OCI-LY1 (cell line): Measurements from ENCODE around the gene GNPTG.
A peak's percentile ranks its signal among the peaks of the same experiment; 100 is the strongest.

ENCODE experiments used
- H2AFZ ChIP-seq: fragments of 200-600 bp; sonication (generic), shearing (Covaris generic); 2 replicates; pipeline ENCODE4 v1.6.0; 2014; ENCODE audit warnings: antibody characterized with exemption, mild to moderate bottlenecking, low read length
- H3F3A ChIP-seq: fragments of 200-600 bp; sonication (generic), shearing (Covaris generic); 2 replicates; pipeline ENCODE4 v1.6.0; 2014; ENCODE audit warnings: mild to moderate bottlenecking, antibody characterized with exemption, low read length, moderate library complexity; ENCODE audit not compliant: insufficient read depth
- H3K27ac ChIP-seq: fragments of 200-600 bp; sonication (generic); 2 replicates; pipeline ENCODE4 v1.5.1; 2014; ENCODE audit warnings: low read length, mixed run types, mild to moderate bottlenecking, low read depth; ENCODE audit not compliant: poor library complexity, severe bottlenecking
- H3K27me3 ChIP-seq: fragments of 200-600 bp; sonication (generic); 2 replicates; pipeline ENCODE4 v1.6.0; 2014; ENCODE audit warnings: antibody characterized with exemption, mild to moderate bottlenecking, low read length, moderate library complexity; ENCODE audit not compliant: insufficient read depth
- H3K36me3 ChIP-seq: fragments of 200-600 bp; sonication (generic); 2 replicates; pipeline ENCODE4 v1.6.1; 2014; ENCODE audit warnings: mild to moderate bottlenecking, antibody characterized with exemption, low read length, moderate library complexity, mixed read lengths; ENCODE audit not compliant: insufficient read depth
- H3K4me1 ChIP-seq: fragments of 200-600 bp; sonication (generic); 2 replicates; pipeline ENCODE4 v1.5.1; 2014; ENCODE audit warnings: mild to moderate bottlenecking, low read length, moderate library complexity; ENCODE audit not compliant: insufficient read depth, severe bottlenecking
- H3K4me2 ChIP-seq: fragments of 200-600 bp; sonication (generic), shearing (Covaris generic); 2 replicates; pipeline ENCODE4 v1.6.1; 2014; ENCODE audit warnings: low read length
- H3K4me3 ChIP-seq: fragments of 200-600 bp; sonication (generic); 2 replicates; pipeline ENCODE4 v1.5.1; 2014; ENCODE audit warnings: low read length, low read depth, mild to moderate bottlenecking, mixed read lengths; ENCODE audit not compliant: poor library complexity, severe bottlenecking
- H3K79me2 ChIP-seq: fragments of 200-600 bp; shearing (Covaris generic); 2 replicates; pipeline ENCODE4 v1.6.1; 2016; ENCODE audit warnings: mixed run types, low read length, mixed read lengths; ENCODE audit not compliant: insufficient read depth
- H3K9ac ChIP-seq: fragments of 200-600 bp; sonication (generic), shearing (Covaris generic); 2 replicates; pipeline ENCODE4 v1.6.1; 2014; ENCODE audit warnings: mild to moderate bottlenecking, low read length, mixed read lengths
- H3K9me2 ChIP-seq: fragments of 200-600 bp; sonication (generic), shearing (Covaris generic); 2 replicates; pipeline ENCODE4 v1.6.1; 2014; ENCODE audit warnings: low read depth, mild to moderate bottlenecking, low read length, mixed read lengths
- H3K9me3 ChIP-seq: fragments of 200-600 bp; shearing (Covaris generic); 2 replicates; pipeline ENCODE4 v1.6.1; 2014; ENCODE audit warnings: low read length, mixed read lengths
- H4K20me1 ChIP-seq: fragments of 200-600 bp; sonication (generic), shearing (Covaris generic); 2 replicates; pipeline ENCODE4 v1.6.0; 2016; ENCODE audit warnings: mild to moderate bottlenecking, low read length; ENCODE audit not compliant: insufficient read depth
- CTCF ChIP-seq: fragments of 200-600 bp; sonication (generic), shearing (Covaris generic); IDR thresholded peaks from 2 replicates; pipeline ENCODE4 v1.5.1; 2017; ENCODE audit warnings: mild to moderate bottlenecking, antibody characterized with exemption, low read length, moderate library complexity, mixed read lengths
- EZH2 ChIP-seq: fragments of 200-600 bp; sonication (generic), shearing (Covaris generic); IDR thresholded peaks from 2 replicates; pipeline ENCODE4 v1.8.0; 2017; ENCODE audit warnings: borderline replicate concordance, mixed run types, mild to moderate bottlenecking, antibody characterized with exemption, low read length, moderate library complexity, mixed read lengths

Gene GNPTG

GRCh38 chr16:1338855-1339675 lies 12.7 kb upstream of the GNPTG start:
- H3K36me3 ChIP-seq = no peaks in the 10 kb centered on the region
- H3K4me2 ChIP-seq = no peak overlapping the region
- H3K9ac ChIP-seq = no peak overlapping the region
- no peaks in the 10 kb centered on the region for H3K9me3 ChIP-seq
- no peak overlapping the region for H3K4me3 ChIP-seq
- no peaks in the 10 kb centered on the region for H4K20me1 ChIP-seq
- no peaks in the 10 kb centered on the region for H3K79me2 ChIP-seq
- peaks cover 33% of the 10 kb centered on the region for H3K4me1 ChIP-seq
- TF ChIP-seq CTCF (no peak), EZH2 (no peak)
- H2AFZ ChIP-seq = no peak overlapping the region
- H3K27me3 ChIP-seq = peaks cover 16% of the 10 kb centered on the region; the same call in 1 of the 2 replicates
- H3K27ac ChIP-seq = no peak overlapping the region
- H3F3A ChIP-seq = no peaks in the 10 kb centered on the region; the same call in 1 of the 2 replicates
- no peaks in the 10 kb centered on the region for H3K9me2 ChIP-seq

- TF ChIP-seq CTCF (no peak), EZH2 (no peak)
- no peak overlapping the region for H3K4me2 ChIP-seq
- no peaks in the 10 kb centered on the region for H4K20me1 ChIP-seq
- H3K79me2 ChIP-seq = no peaks in the 10 kb centered on the region
- no peak overlapping the region for H3K4me3 ChIP-seq
- H3K9ac ChIP-seq = no peak overlapping the region
- H3K9me2 ChIP-seq = no peaks in the 10 kb centered on the region
- peaks cover 13% of the 10 kb centered on the region for H3K27me3 ChIP-seq
- peaks cover 28% of the 10 kb centered on the region for H3K4me1 ChIP-seq
- H3K27ac ChIP-seq = no peak overlapping the region
- no peak overlapping the region for H2AFZ ChIP-seq
- H3F3A ChIP-seq = no peaks in the 10 kb centered on the region; the same call in 1 of the 2 replicates
- H3K9me3 ChIP-seq = no peaks in the 10 kb centered on the region
- no peaks in the 10 kb centered on the region for H3K36me3 ChIP-seq
Observed at GRCh38 chr16:1340730-1341494, 10.8 kb upstream of the GNPTG start.

- Histone ChIP-seq H3K4me1 (peaks cover 28% of the 10 kb centered on the region), H3K79me2 (no peaks in the 10 kb centered on the region), H3F3A (no peaks in the 10 kb centered on the region; the same call in 1 of the 2 replicates), H4K20me1 (no peaks in the 10 kb centered on the region), H3K9ac (no peak overlapping the region), H3K27ac (no peak overlapping the region), H3K4me3 (no peak overlapping the region), H3K36me3 (no peaks in the 10 kb centered on the region), H3K27me3 (peaks cover 4% of the 10 kb centered on the region; the same call in 1 of the 2 replicates), H3K9me3 (no peaks in the 10 kb centered on the region), H3K4me2 (peak overlapping the region; percentile 62; the same call in 1 of the 2 replicates), H3K9me2 (no peaks in the 10 kb centered on the region), H2AFZ (no peak overlapping the region)
- TF ChIP-seq CTCF = no peak
- TF ChIP-seq EZH2 = no peak
Observed at GRCh38 chr16:1341495-1342420, 10.0 kb upstream of the GNPTG start.
